T-helper 9 cell (primary cell): ENCODE data around the gene CNNM4.

ENCODE experiments used
- DNase-seq: peaks from one replicate; pipeline ENCODE4 v3.0.0-alpha.2; 2020

CNNM4 gene

GRCh38 chr2:96837575-96837974 lies 76.9 kb downstream of the CNNM4 start:
- no peak for DNase-seq

- DNase-seq, result no peak
Observed at GRCh38 chr2:96838345-96839292, 77.9 kb downstream of the CNNM4 start.

- DNase-seq, result peak; percentile 76
Observed at GRCh38 chr2:96839293-96839874, 78.7 kb downstream of the CNNM4 start.

- no peak for DNase-seq
Observed at GRCh38 chr2:96839875-96840850, 79.5 kb downstream of the CNNM4 start.

GRCh38 chr2:96841701-96842495 lies 81.2 kb downstream of the CNNM4 start:
- no peak for DNase-seq

GRCh38 chr2:96842600-96842999 lies 81.9 kb downstream of the CNNM4 start:
- DNase-seq, result no peak

DNA sequence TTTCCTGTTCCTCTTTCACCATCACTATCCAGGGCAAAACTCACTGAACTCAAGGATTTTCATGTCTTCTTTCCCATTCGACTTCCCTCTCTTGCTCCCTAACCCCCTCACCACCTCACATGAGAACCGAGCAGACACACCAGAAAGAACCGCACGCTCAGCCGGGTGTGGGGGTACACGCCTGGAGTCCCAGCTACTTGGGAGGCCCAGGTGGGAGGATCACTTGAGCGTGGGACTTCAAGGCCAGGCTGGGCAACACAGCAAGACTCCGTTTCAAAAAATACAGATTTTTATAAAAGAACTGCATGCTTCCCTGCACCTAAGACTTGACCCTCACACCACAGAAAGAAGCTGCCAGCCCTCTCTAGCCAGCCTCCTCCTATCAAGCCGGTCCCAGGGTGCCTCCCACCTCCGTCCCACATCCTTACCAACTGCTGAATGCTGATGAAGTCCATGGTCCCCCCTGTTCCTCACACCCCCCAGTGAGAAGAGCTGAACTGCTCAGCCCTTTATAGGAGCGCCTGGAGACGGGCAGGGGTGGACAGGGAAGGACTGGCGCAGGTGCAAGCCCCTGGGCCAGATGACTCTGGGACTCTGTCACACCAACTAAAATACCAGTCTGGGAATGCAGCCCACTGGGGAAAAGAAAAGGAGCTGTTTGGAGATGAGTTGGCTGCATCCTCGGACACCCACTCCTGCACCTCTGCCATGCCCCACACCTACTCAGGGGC lies 83.0 kb downstream of the CNNM4 start, which contains the start of gene ANKRD23:
Gene ANKRD23 (minus strand): TSS at position 484 of the 731 bp plus-strand sequence. CDS start 29 bp downstream, at position 455.
- no peak for DNase-seq

DNA sequence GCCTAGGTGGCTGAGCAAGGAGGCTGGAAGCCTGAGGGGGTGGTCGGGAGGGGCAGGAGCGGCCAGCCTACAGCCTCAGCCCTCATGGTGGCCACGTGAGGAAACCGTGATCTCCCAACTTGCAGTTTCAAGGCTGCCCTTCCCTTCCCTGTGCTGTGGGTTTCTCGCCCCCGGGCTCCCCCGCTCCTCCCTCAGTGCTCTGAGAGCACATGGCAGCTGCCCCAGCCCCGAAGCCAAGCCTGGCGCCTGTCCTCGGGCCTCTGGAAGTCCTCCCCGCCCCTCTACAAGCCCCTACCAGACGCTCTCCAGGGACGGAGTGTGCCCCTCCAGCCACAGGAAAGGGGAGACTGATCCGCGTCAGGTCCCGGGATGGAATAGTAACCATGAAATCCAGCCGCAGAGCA lies 83.7 kb downstream of the CNNM4 start:
- DNase-seq, result no peak

GRCh38 chr2:96846825-96847224 lies 86.1 kb downstream of the CNNM4 start:
- DNase-seq, result no peak

GRCh38 chr2:96847586-96847985 lies 86.9 kb downstream of the CNNM4 start:
- no peak for DNase-seq

DNA sequence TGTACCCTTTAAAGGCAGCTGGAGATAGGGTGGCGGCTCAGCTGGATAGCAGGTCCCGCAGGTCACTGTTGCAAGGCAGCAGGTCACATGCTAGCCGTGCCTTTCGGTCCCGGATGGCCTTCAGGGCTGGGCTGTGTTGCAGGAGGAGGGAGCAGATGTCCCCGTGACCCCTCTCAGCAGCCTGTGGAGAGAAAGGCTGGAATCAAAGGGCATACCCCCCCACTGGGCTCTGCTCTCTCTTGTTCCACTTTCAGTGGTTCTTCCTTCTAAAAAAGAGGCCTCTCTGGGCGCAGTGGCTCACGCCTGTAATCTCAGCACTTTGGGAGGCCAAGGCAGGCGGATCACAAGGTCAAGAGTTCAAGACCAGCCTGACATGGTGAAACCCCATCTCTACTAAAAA lies 87.6 kb downstream of the CNNM4 start:
- no peak for DNase-seq

- DNase-seq, result no peak
Observed at GRCh38 chr2:96852667-96853066, 92.0 kb downstream of the CNNM4 start.

GRCh38 chr2:96853321-96853720 lies 92.6 kb downstream of the CNNM4 start:
- DNase-seq, result no peak

GRCh38 chr2:96856776-96857666 lies 96.3 kb downstream of the CNNM4 start:
- no peak for DNase-seq

DNA sequence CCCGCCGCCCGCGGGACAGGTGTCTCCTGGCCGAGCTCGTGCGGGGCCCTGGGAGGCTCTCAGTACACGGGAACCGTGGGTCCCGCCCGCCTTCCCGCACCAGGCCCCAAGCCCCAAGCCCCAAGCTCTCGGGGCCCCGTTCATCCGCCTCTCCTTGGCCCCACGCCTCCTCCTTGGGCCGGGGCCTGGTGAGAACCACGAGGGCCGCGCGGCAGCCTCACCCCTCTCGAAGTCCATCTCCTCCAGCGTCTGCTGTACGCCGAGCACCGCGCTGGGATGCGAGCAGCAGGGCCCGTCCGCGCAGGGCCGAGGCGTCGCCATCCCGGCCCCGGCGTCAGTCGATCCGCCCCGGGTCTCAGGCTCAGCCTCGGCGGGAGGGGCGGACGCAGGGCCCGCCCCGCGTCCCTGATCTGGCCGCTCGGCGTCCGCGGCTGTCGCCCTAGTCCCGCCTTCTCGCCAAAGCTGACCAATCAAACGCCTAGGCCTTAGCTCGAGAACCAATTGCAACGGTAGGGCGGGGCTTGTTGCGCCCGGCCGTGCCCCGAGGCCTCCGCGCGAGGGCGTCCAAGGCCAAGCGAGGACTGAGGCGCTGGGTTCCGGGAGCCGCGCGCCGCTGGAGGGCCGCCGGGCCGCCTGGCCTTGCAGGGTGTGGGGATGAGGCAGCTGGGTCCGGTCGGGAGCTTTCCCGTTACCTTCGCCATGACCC lies 97.1 kb downstream of the CNNM4 start, which contains the start of gene ANKRD39:
Gene ANKRD39 (minus strand): TSS at position 350 of the 706 bp plus-strand sequence. CDS start 29 bp downstream, at position 321.
- DNase-seq, result peak; percentile 95

- no peak for DNase-seq
Observed at GRCh38 chr2:96859099-96859649, 98.5 kb downstream of the CNNM4 start.

GRCh38 chr2:96859681-96860064 lies 99.0 kb downstream of the CNNM4 start:
- no peak for DNase-seq

GRCh38 chr2:96860065-96861029 lies 99.6 kb downstream of the CNNM4 start:
- no peak for DNase-seq
